Right hindlimb (tissue), 1 donor: ENCODE measurements around the gene CEP89.
"Not testable (repeated sequence)": the region's sequence is repeated elsewhere in the genome, so short reads cannot be mapped to it uniquely, and the experiment has no call there.

Experiments used
- DNase-seq: peaks from one replicate; pipeline ENCODE4 v3.0.0-alpha.2; 2018

Gene CEP89

DNA sequence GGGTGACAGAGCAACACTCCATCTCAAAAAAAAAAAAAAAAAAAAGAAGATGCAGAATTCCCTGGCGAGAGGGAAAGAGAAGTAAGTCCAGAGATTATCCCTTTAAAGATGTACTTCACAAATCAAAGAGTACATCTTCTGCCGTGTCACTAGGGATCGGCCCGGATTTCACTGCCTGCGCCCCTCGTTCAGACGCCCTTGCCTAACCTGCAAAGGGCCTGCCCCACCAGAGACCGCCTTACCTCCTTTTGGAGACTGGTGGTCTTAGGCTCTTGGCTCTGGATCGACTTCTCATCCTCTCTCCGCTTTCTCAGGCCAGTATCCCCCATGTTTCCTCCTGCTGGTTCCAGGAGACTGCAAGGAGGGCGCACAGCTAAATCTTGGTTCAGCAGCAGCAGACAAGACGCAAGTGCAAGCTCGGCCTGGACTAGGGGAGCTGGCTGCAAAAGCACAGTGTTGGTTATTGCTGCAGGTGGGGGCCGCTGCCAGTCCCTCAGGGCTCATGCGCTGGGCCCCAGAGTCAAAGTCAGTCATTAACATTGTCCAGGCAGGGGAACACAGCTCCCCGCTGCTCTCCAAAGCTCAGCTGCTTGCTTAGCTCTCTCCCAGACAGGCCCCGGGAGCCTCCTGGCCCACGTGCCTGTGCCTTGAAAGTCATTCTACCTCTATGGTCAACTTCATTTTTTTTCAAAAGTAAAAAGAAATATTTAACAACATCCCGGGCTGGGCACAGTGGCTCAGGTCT lies 103.4 kb downstream of the CEP89 start:
- no peak for DNase-seq

DNA sequence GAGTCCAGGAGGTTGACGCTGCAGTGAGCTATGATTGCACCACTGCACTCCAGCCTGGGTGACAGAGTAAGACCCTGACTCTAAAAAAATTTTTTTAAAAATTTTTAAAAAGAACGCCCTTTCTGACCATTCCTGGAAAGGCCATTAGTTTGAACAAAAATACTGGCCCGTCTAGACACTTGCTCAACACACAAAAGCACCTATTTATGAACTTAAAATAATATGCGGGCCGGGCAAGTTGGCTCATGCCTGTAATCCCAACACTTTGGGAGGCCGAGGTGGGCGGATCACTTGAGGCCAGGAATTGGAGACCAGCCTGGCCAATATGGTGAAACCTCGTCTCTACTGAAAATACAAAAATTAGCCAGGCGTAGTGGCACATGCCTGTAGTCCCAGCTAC lies 104.3 kb downstream of the CEP89 start:
- DNase-seq = not testable (repeated sequence)

GRCh38 chr19:32866564-32867265 lies 105.0 kb downstream of the CEP89 start:
- DNase-seq = peak; percentile 59

DNA sequence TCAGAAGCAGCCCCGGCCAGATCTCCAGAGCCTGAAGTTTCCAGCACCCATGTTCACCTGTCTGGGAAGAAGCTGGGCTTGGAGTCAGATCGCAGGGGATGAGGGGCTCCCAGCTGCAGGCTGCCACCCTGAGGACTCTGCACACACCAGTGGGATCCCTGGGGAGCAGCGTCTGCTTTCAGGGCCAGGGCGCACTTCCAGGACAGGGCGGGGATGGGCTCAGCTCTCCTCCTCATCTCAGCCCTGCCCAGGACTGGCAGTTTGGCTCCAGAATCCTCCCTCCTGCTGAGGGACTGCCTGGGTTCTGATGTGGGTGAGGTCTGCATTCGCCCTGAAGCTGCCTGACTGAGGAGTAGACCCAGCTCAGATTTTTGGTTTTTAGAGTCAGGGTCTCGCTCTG lies 105.7 kb downstream of the CEP89 start:
- DNase-seq = no peak

- DNase-seq = no peak
These were observed 106.4 kb downstream of the CEP89 start for GRCh38 chr19:32865326-32865725.

DNA sequence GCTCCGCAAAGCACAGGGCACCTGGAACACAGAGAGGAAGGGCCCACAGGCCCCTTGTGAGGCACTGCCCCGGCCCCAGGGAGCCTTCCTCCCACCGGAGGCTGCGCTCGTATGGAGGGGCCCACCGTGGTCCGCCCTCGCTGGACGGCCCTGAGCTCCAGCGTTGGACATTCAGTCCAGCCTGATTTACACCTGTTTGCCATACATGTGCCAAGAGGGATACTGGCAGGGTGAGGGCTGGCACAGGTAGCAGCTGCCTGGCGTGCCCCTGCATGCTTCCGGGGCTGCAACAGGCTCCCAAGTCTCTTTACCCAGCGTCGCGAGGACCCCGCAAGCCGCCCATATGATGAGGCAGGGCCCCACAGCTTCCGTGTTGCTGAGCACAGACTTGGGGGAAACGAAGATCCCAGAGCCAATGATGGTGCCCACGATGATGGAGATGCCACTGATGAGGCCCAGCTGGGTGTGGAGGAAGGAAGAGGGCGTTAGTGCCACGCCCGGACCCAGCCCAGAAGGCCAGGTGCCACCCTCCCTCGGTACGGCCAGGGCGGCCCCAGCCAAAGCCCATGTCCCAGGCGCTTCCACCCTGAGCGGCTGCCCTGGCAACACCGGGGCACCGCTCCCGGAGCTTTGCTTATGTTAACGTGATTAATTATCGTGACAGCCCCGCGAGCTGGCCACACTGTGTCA lies 107.3 kb downstream of the CEP89 start:
- DNase-seq = no peak

- DNase-seq = no peak
These were observed 107.9 kb downstream of the CEP89 start for GRCh38 chr19:32863841-32864240.

DNA sequence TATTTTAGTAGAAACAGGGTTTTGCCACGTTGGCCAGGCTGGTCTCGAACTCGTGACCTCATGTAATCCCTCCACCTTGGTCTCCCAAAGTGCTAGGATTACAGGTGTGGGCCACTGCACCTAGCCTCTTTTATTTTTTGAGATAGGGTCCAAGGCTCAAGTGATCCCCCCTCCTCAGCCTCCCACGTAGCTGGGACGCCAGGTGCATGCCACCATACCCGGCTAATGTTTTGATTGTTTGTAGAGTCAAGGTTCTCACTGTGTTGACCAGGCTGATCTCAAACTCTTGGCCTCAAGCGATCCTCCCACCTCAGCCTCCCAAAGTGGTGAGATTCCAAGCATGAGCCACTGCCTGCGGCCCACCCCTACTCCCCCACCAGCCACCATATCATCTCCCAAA lies 108.5 kb downstream of the CEP89 start:
- DNase-seq = no peak

GRCh38 chr19:32862741-32863140 lies 109.0 kb downstream of the CEP89 start:
- no peak for DNase-seq

DNA sequence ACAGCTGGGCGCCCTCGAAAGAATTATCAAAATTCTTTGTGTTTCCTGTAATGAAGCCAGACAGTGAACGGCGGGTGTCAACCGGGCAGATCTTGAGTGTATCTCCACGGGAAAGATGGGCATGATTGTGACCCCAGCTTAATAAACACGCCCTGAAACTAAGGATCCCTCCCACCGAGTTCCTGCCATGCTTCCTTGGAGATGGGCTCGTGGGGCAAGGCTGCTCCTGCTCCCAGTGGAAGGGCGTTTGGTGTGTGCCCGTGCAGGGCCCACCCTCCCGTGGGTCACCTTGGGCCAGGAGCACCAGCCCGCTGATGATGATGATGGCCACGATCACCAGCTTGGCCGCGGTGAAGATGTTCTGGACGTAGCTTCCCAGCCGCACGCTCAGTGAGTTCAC lies 109.6 kb downstream of the CEP89 start:
- DNase-seq = no peak

GRCh38 chr19:32861596-32861995 lies 110.2 kb downstream of the CEP89 start:
- DNase-seq = no peak

GRCh38 chr19:32859591-32859990 lies 112.2 kb downstream of the CEP89 start:
- DNase-seq = no peak

DNA sequence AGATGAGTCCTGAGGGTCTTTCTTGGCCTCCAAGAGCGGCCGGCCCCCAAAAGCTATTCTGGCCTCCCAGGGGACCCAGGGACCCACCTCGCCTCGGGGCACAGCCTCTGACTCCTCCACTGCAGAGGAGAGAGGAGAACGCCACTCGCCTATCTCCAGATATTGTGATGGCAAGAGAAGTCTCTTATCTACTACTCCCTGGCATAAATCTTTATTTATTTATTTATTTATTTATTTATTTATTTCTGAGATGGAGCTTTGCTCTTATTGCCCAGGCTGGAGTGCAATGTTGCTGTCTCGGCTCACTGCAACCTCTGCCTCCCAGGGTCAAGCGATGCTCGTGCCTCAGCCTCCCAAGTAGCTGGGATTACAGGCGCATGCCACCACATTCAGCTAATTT lies 113.2 kb downstream of the CEP89 start:
- DNase-seq = no peak

DNA sequence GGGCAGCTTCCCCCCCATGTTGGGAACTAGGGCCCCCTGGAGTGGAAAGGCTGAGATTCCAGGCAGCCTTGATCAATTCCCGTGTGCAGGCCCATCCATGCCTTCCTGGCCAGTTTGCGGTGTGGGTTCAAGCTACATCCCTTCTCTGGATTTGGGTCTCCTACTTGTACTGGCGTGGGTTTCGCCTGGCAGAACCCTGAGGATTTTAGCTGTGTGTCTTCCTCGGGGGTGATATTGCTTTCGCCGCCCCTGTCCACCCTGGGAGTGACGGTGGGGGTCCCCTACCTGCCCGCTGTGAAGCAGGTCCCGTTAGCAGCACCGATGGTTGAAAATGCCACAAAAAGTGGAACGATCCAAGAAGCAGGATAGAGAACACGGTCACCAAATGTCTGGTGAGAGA lies 113.6 kb downstream of the CEP89 start:
- no peak for DNase-seq

DNA sequence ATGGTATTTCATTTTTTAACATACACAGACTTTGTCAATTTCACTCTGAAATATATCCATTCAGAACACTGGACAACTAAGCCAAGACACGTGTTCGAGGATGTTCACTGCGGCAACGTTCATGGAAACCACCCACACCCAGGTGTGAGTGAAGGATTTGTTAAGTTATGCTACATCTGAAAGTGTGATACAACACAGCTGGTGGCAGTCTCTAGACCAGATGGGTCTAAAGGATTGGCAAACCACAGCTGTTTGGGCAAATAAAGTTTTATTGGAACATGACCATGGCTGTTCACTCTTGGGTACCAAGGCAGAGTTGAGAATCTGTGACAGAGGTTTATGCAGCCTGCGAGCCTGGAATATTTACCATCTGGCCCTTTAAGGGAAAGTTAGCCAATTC lies 114.2 kb downstream of the CEP89 start:
- no peak for DNase-seq

- not testable (repeated sequence) for DNase-seq
These were observed 114.9 kb downstream of the CEP89 start for GRCh38 chr19:32856818-32857217.

GRCh38 chr19:32852216-32852615 lies 119.5 kb downstream of the CEP89 start:
- no peak for DNase-seq

DNA sequence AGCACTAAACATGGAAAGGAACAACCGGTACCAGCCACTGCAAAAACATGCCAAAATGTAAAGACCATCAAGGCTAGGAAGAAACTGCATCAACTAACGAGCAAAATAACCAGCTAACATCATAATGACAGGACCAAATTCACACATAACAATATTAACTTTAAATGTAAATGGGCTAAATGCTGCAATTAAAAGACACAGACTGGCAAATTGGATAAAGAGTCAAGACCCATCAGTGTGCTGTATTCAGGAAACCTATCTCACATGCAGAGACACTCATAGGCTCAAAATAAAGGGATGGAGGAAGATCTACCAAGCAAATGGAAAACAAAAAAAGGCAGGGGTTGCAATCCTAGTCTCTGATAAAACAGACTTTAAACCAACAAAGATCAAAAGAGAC lies 123.7 kb downstream of the CEP89 start:
- DNase-seq = not testable (repeated sequence)

DNA sequence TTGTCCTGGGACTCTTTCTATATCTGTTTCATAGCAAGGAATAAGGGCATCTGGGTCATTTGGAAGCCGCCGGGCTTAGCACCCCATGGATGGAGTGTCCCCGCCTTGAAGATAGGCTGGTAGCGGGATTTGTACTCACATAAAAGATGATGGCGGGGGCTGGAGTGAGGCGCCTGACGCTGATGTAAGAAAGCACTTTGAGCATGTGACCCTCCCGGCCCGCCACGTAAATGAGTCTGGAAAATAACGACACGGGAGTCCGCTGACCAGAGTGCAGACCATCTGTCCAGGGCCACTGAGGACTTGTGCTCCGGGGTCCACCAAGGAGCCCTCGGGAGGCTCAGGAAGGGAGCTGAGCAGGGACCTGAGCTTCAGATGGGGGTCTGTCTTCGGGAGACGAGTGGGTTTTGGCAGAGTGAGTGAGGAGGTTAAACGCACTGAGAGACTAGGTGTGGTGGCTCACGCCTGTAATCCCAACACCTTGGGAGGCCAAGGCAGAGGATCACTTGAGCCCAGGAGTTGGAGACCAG lies 128.0 kb downstream of the CEP89 start:
- DNase-seq = no peak

DNA sequence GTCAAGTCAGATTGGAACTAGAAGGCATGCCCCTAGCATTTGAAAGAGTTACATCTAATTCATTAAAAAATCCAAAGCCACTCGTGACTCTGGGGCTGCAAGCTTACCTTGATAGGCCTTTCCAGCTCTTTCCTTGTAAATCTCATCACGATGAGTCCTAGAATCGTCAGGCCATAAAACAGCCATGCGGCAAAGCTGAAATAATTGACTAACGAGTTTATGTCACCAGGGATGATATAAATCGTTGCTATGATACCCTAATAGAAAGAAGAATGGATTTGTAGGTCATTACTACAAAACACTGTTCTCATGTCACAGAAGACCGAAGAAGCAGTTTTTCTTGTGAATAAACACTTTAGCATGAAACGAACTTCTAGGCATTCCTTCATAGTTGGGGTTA lies 129.7 kb downstream of the CEP89 start:
- no peak for DNase-seq

DNA sequence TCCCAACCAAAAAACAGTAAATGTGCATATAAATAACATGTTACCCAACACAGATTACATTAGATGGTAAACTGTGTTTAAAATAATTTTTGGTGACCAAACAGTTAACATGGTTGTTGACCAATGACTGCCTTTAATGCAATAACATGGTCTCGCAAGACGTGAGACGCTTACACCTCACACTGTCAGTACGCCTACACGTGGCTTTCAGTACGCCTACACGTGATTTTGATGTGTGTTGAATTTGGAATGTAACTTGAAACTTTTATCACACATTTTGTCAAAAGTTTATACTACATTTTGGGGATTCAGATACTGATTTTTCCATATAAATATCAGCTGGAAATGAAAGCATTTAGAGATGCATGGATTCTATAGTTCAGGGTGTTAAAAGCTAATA lies 134.2 kb downstream of the CEP89 start:
- no peak for DNase-seq

DNA sequence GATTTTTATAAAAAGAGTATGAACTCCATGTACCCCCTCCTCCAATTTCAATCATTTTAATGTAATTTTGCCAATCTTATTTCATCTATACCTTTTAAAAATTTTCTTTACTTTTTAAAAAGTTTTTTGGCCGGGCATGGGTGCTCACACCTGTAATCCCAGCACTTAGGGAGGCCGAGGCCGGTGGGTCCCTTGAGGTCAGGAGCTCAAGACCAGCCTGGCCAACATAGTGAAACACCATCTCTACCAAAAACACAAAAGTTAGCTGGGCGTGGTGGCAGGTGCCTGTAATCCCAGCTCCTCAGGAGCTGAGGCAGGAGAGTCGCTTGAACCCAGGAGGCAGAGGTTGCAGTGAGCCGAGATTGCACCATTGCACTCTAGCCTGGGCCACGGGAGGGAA lies 138.4 kb downstream of the CEP89 start:
- not testable (repeated sequence) for DNase-seq

DNA sequence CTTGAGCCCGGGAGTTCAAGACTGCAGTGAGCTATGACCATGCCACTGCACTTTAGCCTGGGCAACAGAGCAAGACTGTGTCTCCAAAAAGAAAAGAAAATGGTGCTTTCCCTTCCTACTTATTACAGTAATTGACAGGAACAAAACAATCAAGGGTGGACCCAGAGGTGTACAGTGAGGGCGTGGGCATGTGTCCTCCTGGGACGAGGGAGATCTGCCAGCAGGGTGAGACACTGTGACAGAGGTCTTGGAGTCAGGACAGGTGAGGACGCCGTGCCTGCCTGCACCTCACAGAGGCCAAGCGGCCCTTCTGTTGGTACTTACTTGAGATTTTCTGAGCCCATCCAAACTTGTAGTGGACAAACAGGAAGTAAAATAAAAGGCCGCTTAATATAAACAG lies 138.9 kb downstream of the CEP89 start:
- not testable (repeated sequence) for DNase-seq

DNA sequence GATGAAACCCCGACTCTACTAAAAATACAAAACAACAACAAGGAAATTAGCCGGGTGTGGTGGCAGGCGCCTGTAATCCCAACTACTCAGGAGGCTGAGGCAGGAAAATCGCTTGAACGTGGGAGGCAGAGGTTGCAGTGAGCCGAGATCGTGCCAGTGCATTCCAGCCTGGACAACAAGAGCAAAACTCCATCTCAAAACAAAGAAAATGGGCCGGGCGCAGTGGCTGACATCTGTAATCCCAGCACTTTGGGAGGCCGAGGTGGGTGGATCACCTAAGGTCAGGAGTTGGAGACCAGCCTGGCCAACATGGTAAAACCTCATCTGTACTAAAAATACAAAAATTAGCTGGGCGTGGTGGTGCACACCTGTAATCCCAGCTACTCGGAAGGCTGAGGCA lies 139.7 kb downstream of the CEP89 start:
- DNase-seq = not testable (repeated sequence)
